GM12875 (cell line): ENCODE results near the gene KRTAP5-5.

Experiments
- H3K4me3 ChIP-seq: one replicate; pipeline ENCODE4 v1.5.1; 2011; ENCODE audit warnings: low read depth, low read length, control low read depth
- TF ChIP-seq, protein P1 (sequence below): IDR thresholded peaks from 2 replicates; pipeline ENCODE4 v1.5.1; 2011; ENCODE audit warnings: low read depth, mild to moderate bottlenecking, control low read depth, inconsistent platforms, low read length, moderate library complexity, borderline replicate concordance; ENCODE audit not compliant: insufficient read depth

The KRTAP5-5 gene

DNA sequence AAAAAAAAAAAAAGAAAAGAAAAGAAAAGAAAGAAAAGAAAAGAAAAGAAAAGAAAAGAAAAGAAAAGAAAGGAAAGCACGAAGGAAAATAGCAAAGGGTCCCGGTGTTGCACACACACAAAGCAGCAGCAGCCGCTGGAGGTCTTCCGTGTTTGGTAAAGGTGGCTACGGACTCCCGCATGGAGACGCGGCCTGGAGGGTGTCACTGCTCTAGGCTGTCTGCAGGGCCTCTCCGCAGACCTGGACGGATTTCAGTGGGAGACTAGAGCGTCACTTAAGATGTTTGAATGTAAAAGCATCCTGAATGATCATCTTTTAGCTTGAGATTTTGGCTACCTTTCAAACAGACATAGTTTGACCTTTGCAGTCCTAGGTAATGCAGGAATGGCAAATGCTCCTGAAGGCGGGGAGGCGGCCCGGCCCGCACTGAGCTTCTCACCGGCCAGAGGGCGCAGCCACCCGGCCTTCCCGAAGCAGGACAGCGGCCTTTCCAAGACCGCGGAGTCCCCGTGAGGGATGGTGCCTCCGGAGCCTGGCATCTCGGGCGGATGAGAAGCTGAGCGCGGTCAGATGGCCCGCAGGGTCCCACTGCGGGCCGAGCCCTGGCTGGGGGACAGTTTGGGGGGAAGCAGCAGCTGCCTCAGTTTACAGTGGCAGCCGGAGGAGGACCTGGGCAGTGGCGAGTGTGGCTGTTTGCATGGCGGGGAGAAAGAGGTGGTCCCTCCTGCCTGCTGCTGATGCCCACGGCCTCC lies 18.5 kb downstream of the KRTAP5-5 start:
- TF ChIP-seq, protein P1, sequence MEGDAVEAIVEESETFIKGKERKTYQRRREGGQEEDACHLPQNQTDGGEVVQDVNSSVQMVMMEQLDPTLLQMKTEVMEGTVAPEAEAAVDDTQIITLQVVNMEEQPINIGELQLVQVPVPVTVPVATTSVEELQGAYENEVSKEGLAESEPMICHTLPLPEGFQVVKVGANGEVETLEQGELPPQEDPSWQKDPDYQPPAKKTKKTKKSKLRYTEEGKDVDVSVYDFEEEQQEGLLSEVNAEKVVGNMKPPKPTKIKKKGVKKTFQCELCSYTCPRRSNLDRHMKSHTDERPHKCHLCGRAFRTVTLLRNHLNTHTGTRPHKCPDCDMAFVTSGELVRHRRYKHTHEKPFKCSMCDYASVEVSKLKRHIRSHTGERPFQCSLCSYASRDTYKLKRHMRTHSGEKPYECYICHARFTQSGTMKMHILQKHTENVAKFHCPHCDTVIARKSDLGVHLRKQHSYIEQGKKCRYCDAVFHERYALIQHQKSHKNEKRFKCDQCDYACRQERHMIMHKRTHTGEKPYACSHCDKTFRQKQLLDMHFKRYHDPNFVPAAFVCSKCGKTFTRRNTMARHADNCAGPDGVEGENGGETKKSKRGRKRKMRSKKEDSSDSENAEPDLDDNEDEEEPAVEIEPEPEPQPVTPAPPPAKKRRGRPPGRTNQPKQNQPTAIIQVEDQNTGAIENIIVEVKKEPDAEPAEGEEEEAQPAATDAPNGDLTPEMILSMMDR = no peak
- no peak overlapping the region for H3K4me3 ChIP-seq

DNA sequence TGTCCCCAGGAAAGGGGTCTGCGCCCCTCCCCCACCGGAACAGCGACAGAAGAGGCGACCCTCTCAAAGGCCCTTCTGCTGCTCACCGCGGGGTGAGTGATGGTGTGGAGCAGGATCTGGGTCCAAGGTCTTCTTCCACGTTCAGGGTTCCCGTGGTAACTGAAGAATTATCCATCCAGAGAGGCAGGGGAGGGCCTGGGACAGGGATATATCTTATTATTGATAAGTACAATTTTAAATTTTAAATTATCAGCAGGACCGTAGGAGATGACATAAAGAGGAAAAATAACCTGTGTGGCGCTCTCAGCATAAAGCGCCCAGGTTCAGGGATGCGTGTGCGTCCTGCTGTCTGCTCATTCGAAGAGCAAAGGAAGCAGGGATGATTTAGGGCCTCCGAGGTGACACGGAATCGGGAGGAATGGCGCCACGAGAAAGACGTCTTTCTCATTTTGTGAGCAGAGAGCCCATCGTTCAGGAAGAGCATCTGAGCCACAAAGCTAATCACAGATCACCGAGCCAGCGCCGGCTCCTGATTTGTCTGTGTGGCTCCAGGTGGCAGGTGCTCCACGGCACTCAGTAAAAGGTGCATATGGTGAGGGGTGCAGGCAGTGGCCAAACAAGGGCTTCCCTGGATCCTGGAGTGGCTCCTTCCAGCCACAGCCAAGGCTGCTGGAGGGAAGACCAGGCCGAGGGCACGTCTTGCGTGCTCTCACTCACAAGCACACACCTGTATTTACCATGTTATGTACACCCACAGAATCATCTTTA lies 19.3 kb downstream of the KRTAP5-5 start:
- no peak overlapping the region for H3K4me3 ChIP-seq
- TF ChIP-seq, protein P1 = no peak

DNA sequence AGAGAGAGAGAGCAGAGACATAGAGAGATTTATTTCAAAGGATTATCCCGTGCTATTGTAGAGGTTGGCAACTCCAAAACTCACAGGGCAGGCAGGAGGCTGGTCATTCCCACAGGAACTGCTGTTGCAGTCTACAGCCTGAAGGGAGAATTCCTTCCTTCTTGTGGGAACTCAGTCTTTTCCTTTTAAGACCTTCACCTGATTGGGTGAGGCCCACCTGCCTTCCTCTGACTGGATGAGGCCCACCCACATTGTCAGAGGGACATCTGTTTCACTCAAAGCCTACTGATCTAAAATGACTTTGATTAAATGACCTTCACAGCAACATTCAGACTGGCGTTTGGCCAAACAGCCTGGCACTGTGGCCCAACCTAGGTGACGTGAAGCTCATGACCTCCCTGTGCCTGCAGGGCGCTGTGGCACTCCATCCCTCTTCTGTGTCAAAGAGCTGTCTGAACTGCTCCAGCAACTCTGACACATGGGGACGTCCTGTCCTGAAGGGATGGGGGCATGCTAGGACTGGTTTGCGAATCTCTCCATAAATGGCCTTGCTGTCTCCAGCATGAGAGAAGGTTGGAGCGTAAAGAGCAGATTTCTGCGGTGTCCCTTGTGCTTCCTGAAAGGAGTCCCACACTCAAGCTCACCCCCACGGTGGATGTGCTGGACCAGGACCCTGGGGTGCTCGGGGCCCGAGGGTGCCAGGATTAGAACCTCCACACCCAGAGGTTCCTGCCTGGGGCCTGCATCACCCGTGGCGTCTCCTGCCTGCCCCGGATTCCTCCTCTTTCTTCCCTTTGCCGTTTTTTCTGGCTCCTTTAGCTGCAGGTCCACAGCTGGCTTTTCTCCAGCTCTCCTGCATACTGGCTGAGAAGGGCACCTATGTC lies 20.7 kb downstream of the KRTAP5-5 start:
- TF ChIP-seq, protein P1 = no peak
- H3K4me3 ChIP-seq = no peak overlapping the region

DNA sequence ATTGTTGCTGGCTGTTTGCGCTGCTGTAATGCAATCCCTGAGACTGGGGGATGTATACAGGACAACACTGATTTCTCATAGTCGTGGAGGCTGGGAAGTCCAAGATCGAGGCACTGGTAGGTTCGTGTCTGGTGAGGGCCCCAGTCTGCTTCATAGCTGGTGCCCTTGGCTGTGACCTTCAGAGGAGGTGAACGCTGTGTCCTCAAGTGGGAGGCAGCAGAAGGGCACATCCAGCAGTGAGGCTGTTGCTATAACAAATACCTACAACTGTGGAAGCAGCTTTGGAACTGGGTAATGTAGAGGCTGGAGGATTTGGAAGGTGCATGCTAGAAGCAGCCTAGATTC lies 21.3 kb downstream of the KRTAP5-5 start:
- no peak overlapping the region for H3K4me3 ChIP-seq
- TF ChIP-seq, protein P1 = no peak

DNA sequence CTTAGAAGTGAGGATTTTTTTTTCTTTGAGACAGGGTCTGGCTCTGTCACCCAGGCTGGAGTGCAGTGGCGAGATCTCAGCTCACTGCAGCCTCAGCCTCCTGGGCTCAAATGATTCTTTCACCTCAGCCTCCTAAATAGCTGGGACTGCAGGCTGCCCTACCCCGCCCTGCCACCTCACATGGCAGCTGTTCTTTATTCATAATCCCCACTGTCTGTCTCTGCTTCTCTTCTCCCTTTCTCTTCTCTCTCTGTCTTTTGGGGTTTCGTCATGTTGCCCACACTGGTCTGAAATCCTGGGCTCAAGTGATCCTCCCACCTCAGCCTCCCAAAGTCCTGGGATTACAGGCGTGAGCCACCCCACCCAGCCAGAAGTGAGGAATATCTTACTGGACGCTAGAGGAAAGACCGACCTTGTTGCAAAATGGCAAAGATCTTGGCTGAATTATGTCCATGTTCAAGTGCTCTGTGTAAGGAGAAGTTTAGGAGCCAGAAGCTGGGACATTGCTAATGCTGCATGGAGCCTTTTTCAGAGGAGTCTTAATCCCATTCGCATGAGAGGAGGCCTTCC lies 21.9 kb downstream of the KRTAP5-5 start:
- H3K4me3 ChIP-seq = no peak overlapping the region
- TF ChIP-seq, protein P1 = no peak

DNA sequence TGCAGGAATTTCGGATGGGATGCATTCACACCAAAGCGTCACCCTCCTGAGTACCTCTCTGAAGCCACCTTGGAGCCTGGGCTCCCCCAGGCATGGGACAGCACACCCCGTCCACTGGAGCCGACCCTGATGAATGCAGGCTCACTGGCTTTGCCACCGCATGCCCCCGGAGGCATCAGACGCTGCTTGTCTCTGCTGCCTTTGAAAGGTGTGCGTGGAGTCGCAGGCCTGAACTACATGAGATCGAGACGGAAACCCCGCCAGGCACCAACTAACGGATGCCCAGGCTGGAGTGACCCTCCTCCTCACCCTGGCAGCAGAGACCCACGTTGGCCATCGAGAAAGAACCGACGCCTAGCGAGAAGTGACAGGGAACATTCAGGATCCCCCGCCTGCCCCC lies 22.5 kb downstream of the KRTAP5-5 start:
- TF ChIP-seq, protein P1 = no peak
- no peak overlapping the region for H3K4me3 ChIP-seq
